Hepatocyte (in vitro differentiated cells): ENCODE data around the gene ASXL1. TPM values are rescaled to one million over a fixed set of nuclear protein-coding genes. Genes with fewer than 3 reads are reported as not detected.

Experiments
- DNase-seq: peaks from one replicate; pipeline ENCODE4 v3.0.0-alpha.2; 2016; ENCODE audit warnings: low spot score
- H2AFZ ChIP-seq: fragments of 200-600 bp; sonication (generic); 2 replicates; pipeline ENCODE4 v1.6.0; 2016; ENCODE audit warnings: antibody characterized with exemption, mild to moderate bottlenecking
- H3K27ac ChIP-seq: fragments of 200-600 bp; sonication (generic); 2 replicates; pipeline ENCODE4 v1.5.1; 2016; ENCODE audit warnings: mild to moderate bottlenecking
- H3K27me3 ChIP-seq: fragments of 200-600 bp; sonication (generic); 2 replicates; pipeline ENCODE4 v1.6.1; 2016
- H3K36me3 ChIP-seq: fragments of 200-600 bp; sonication (generic); replicated peaks from 2 replicates; pipeline ENCODE4 v1.5.1; 2016; ENCODE audit warnings: low read depth; ENCODE audit not compliant: insufficient read depth
- H3K4me1 ChIP-seq: fragments of 200-600 bp; sonication (generic); 2 replicates; pipeline ENCODE4 v1.5.1; 2016; ENCODE audit warnings: mild to moderate bottlenecking, moderate library complexity; ENCODE audit not compliant: insufficient read depth
- H3K4me2 ChIP-seq: fragments of 200-600 bp; sonication (generic); 2 replicates; pipeline ENCODE4 v1.6.0; 2016
- H3K4me3 ChIP-seq: fragments of 200-600 bp; sonication (generic); 2 replicates; pipeline ENCODE4 v1.5.1; 2016; ENCODE audit warnings: mild to moderate bottlenecking
- H3K79me2 ChIP-seq: fragments of 200-600 bp; sonication (generic); 2 replicates; pipeline ENCODE4 v1.6.0; 2017; ENCODE audit warnings: mild to moderate bottlenecking
- H3K9me2 ChIP-seq: fragments of 200-600 bp; sonication (generic); replicated peaks from 2 replicates; pipeline ENCODE4 v1.6.0; 2017; ENCODE audit warnings: mild to moderate bottlenecking; ENCODE audit not compliant: insufficient read depth
- H3K9me3 ChIP-seq: fragments of 200-600 bp; sonication (generic); 2 replicates; pipeline ENCODE4 v1.5.1; 2016; ENCODE audit warnings: low read depth, mild to moderate bottlenecking
- H4K20me1 ChIP-seq: fragments of 200-600 bp; sonication (generic); 2 replicates; pipeline ENCODE4 v1.6.0; 2016; ENCODE audit warnings: mild to moderate bottlenecking; ENCODE audit not compliant: insufficient read depth, poor library complexity, severe bottlenecking
- CTCF ChIP-seq: fragments of 200-600 bp; sonication (generic); IDR thresholded peaks from 2 replicates; pipeline ENCODE4 v1.5.1; 2016; ENCODE audit warnings: antibody characterized with exemption, mild to moderate bottlenecking; ENCODE audit not compliant: poor library complexity
- EZH2 ChIP-seq: fragments of 200-600 bp; sonication (generic); IDR thresholded peaks from 2 replicates; pipeline ENCODE4 v1.6.1; 2016; ENCODE audit warnings: antibody characterized with exemption, mild to moderate bottlenecking, borderline replicate concordance
- EZH2phosphoT487 ChIP-seq: fragments of 200-600 bp; sonication (generic); IDR thresholded peaks from one replicate; pipeline ENCODE4 v1.6.1; 2018; ENCODE audit warnings: antibody characterized with exemption, mild to moderate bottlenecking, low read depth, moderate library complexity; ENCODE audit not compliant: unreplicated experiment, severe bottlenecking
- WGBS: methylation state at CpG from one replicate; pipeline ENCODE4 v1.1.6; 2016; ENCODE audit warnings: low lambda C conversion rate; ENCODE audit errors: missing lambda C conversion rate; 5-methylcytosine and 5-hydroxymethylcytosine counted together
- polyA plus RNA-seq: library from polyadenylated mRNA; unstranded; fragments of >200 nt; fragmentation: Nextera tagmentation; extraction: Ambion mirVana; gene quantifications from 2 replicates; pipeline ENCODE4 v1.2.1, GENCODE V29; 2016
- total RNA-seq: library from RNA; depleted of rRNA; stranded (reverse); fragments of >200 nt; gene quantifications from 2 replicates; pipeline ENCODE4 v1.2.3, GENCODE V29; 2014

The ASXL1 gene
- total and polyA plus RNA-seq, 2 experiments from 2014 or later = 82.0 to 95.6 TPM

GRCh38 chr20:32437391-32438074 lies 79.4 kb downstream of the ASXL1 start:
- Histone ChIP-seq H3K27me3 (no peaks in the 10 kb centered on the region), H3K4me2 (no peak overlapping the region), H2AFZ (no peak overlapping the region), H4K20me1 (peaks cover 2% of the 10 kb centered on the region), H3K79me2 (peaks cover 48% of the 10 kb centered on the region), H3K9me2 (no peaks in the 10 kb centered on the region), H3K4me1 (peaks cover 9% of the 10 kb centered on the region), H3K9me3 (no peaks in the 10 kb centered on the region), H3K4me3 (no peak overlapping the region), H3K27ac (no peak overlapping the region), H3K36me3 (peaks cover 4% of the 10 kb centered on the region)
- peak; percentile 32 for DNase-seq
- TF ChIP-seq EZH2phosphoT487 (no peak), CTCF (peak; percentile 26)
- whole genome bisulfite sequencing = 81% methylated on average over 5 of the region's 5 CpGs

GRCh38 chr20:32438331-32438858 lies 80.3 kb downstream of the ASXL1 start:
- no peak overlapping the region for H2AFZ ChIP-seq
- peaks cover 9% of the 10 kb centered on the region for H3K4me1 ChIP-seq
- no peak overlapping the region for H3K4me3 ChIP-seq
- H3K27me3 ChIP-seq = no peaks in the 10 kb centered on the region
- peaks cover 2% of the 10 kb centered on the region for H4K20me1 ChIP-seq
- 94% methylated on average over 8 of the region's 8 CpGs for WGBS
- peaks cover 55% of the 10 kb centered on the region for H3K79me2 ChIP-seq
- no peaks in the 10 kb centered on the region for H3K9me3 ChIP-seq
- no peaks in the 10 kb centered on the region for H3K36me3 ChIP-seq
- no peak for DNase-seq
- TF ChIP-seq CTCF = no peak
- TF ChIP-seq EZH2 = no peak
- TF ChIP-seq EZH2phosphoT487 = no peak
- no peak overlapping the region for H3K27ac ChIP-seq
- H3K9me2 ChIP-seq = no peaks in the 10 kb centered on the region
- no peak overlapping the region for H3K4me2 ChIP-seq

- Histone ChIP-seq H2AFZ (no peak overlapping the region), H3K79me2 (peaks cover 60% of the 10 kb centered on the region), H3K4me3 (no peak overlapping the region), H3K9me3 (no peaks in the 10 kb centered on the region), H3K27me3 (no peaks in the 10 kb centered on the region), H3K36me3 (no peaks in the 10 kb centered on the region), H3K27ac (no peak overlapping the region), H3K4me2 (no peak overlapping the region), H4K20me1 (peaks cover 6% of the 10 kb centered on the region), H3K4me1 (peaks cover 9% of the 10 kb centered on the region), H3K9me2 (no peaks in the 10 kb centered on the region)
- peak; percentile 6 for TF ChIP-seq CTCF
- no peak for TF ChIP-seq EZH2
- no peak for TF ChIP-seq EZH2phosphoT487
- DNase-seq = peak; percentile 17
- 96% methylated on average over 11 of the region's 11 CpGs for WGBS
Measured at GRCh38 chr20:32439132-32439829, 81.2 kb downstream of the ASXL1 start.
